ENCODE measurements around the gene KAT6B.

GRCh38 chr10:74863551-74863950 lies 37.2 kb downstream of the KAT6B start:
- TF ChIP-seq, protein P1, sequence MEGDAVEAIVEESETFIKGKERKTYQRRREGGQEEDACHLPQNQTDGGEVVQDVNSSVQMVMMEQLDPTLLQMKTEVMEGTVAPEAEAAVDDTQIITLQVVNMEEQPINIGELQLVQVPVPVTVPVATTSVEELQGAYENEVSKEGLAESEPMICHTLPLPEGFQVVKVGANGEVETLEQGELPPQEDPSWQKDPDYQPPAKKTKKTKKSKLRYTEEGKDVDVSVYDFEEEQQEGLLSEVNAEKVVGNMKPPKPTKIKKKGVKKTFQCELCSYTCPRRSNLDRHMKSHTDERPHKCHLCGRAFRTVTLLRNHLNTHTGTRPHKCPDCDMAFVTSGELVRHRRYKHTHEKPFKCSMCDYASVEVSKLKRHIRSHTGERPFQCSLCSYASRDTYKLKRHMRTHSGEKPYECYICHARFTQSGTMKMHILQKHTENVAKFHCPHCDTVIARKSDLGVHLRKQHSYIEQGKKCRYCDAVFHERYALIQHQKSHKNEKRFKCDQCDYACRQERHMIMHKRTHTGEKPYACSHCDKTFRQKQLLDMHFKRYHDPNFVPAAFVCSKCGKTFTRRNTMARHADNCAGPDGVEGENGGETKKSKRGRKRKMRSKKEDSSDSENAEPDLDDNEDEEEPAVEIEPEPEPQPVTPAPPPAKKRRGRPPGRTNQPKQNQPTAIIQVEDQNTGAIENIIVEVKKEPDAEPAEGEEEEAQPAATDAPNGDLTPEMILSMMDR (conservative IDR thresholded peaks at IDR 0.05 in 1 of 2, IDR thresholded peaks at IDR 0.05 in 1 of 2; ENCODE audit: low read depth in 1 of 2, low read length in 2 of 2): no peak
- TF ChIP-seq EZH2 (IDR thresholded peaks at IDR 0.05; ENCODE audit: low read length, missing control alignments): no peak

Data from fibroblast of lung (primary cell).